HG03558 (cell line): ENCODE measurements around the gene TEP1.
A peak's percentile ranks its signal among the peaks of the same experiment; 100 is the strongest.

Source experiments
- ATAC-seq: cut with Tn5 transposase; IDR thresholded peaks from one replicate; pipeline ENCODE4 v1.9.1; 2021; ENCODE audit warnings: moderate number of reproducible peaks; ENCODE audit not compliant: unreplicated experiment; ENCODE audit errors: extremely low read depth

Gene TEP1

GRCh38 chr14:20434701-20435581, 21.6 kb upstream of the TEP1 start:
- no peak for ATAC-seq

- ATAC-seq: no peak
These were observed 16.7 kb upstream of the TEP1 start for GRCh38 chr14:20429801-20430669.

- ATAC-seq: no peak
These were observed 15.5 kb upstream of the TEP1 start for GRCh38 chr14:20428802-20429201.

GRCh38 chr14:20428010-20428365, 14.7 kb upstream of the TEP1 start:
- ATAC-seq: no peak

- peak; percentile 77 for ATAC-seq
These were observed 14.1 kb upstream of the TEP1 start for GRCh38 chr14:20427231-20428009.

- ATAC-seq: no peak
These were observed 11.6 kb upstream of the TEP1 start for GRCh38 chr14:20424851-20425250.

GRCh38 chr14:20422886-20423285, 9.6 kb upstream of the TEP1 start:
- no peak for ATAC-seq

- ATAC-seq: no peak
These were observed 8.0 kb upstream of the TEP1 start for GRCh38 chr14:20421267-20421666.

- ATAC-seq: no peak
These were observed 6.1 kb upstream of the TEP1 start for GRCh38 chr14:20419419-20419818.

GRCh38 chr14:20418501-20418909, 5.2 kb upstream of the TEP1 start:
- ATAC-seq: no peak

GRCh38 chr14:20417250-20418186, 4.2 kb upstream of the TEP1 start:
- no peak for ATAC-seq

GRCh38 chr14:20416223-20416622, 2.9 kb upstream of the TEP1 start:
- no peak for ATAC-seq

GRCh38 chr14:20415782-20416206, 2.5 kb upstream of the TEP1 start:
- ATAC-seq: no peak

GRCh38 chr14:20413744-20414082, 412 bp upstream of the TEP1 start:
- no peak for ATAC-seq

- peak; percentile 40 for ATAC-seq
These were observed 890 bp downstream of the TEP1 start for GRCh38 chr14:20412411-20412810.

- ATAC-seq: no peak
These were observed 4.1 kb downstream of the TEP1 start for GRCh38 chr14:20409226-20409625.

GRCh38 chr14:20403521-20403920, 9.8 kb downstream of the TEP1 start:
- no peak for ATAC-seq

GRCh38 chr14:20400965-20401593, 12.2 kb downstream of the TEP1 start:
- ATAC-seq: no peak

GRCh38 chr14:20400589-20400964, 12.7 kb downstream of the TEP1 start:
- ATAC-seq: no peak
